Cortex of kidney (tissue), 1 donor: ENCODE results near the gene POP5.
"Not testable (repeated sequence)": the region's sequence is repeated elsewhere in the genome, so short reads cannot be mapped to it uniquely, and the experiment has no call there.

Source experiments
- DNase-seq: peaks from one replicate; lab custom pipeline; 2025; lab: John Stamatoyannopoulos, UW

POP5 gene

GRCh38 chr12:120536064-120536791 is 45.0 kb downstream of the POP5 start:
- DNase-seq, result no peak

DNA sequence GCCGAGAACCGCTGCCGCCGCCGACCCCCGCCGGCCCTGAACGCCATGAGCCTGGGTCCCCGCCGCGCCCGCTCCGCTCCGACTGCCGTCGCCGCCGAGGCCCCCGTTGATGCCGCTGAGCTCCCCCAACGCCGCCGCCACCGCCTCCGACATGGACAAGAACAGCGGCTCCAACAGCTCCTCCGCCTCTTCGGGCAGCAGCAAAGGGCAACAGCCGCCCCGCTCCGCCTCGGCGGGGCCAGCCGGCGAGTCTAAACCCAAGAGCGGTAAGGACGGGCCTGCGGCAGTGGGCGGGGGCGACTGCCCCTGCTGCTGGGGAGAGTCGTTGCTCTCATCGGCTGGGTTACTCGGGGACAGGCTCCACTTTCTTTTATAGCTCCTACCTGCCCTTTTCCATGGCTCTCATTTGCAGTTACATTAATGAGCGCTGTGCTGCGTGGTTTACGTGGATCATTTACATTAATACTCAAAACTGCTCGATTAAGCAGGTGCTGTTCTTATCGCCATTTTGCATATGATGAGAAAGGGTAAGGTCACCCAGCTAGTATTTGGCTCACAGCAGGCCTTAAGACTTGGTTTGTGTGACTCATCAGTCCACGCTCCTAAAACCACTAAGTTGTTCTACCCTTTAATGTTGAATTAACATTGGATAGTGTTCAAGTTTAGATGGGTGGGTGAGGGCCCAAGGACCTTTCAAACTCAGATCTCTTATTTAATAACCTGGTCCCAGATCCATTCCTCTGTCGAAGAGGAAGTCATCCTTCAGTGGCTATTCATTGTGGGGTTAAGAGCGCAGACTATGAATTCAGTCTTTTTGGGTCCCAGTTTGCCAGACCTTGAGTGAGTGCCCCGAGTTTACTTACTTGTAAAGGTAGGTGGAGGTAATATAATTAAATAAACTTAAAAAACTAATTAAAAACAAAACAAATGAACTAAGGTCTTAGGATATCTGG is 46.2 kb downstream of the POP5 start:
- DNase-seq, result no peak

GRCh38 chr12:120534203-120534702 is 46.9 kb downstream of the POP5 start, which contains the start of gene RNF10:
Gene RNF10 (plus strand): TSS chr12:120534356. CDS start chr12:120534812, 456 bp downstream.
- DNase-seq, result no peak

DNA sequence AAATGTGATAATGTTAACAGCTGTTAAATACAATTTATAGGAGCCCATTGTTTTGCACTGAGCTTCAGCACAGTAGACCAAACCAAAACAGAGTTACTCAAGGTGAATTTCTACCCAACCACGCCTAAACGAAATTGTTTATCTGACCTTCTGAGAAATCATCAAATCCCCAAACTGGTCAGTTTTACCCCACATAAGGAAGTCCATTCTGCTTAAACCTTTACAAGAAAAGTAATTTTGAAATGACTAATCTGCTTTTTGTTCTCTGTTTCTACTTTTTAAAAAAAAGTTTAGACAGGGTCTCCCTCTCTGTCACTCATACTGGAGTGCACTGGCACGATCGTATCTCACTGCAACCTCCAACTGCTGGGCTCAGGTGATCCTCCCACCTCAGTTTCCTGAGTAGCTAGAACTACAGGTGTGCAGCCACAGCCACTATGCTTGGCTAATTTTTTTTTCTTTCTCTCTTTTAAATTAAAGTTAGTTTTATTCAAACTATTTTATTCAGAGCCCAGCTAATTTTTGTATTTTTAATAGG is 48.4 kb downstream of the POP5 start:
- no peak for DNase-seq

GRCh38 chr12:120530418-120530761 is 50.8 kb downstream of the POP5 start:
- not testable (repeated sequence) for DNase-seq

GRCh38 chr12:120529641-120530417 is 51.4 kb downstream of the POP5 start:
- no peak for DNase-seq

DNA sequence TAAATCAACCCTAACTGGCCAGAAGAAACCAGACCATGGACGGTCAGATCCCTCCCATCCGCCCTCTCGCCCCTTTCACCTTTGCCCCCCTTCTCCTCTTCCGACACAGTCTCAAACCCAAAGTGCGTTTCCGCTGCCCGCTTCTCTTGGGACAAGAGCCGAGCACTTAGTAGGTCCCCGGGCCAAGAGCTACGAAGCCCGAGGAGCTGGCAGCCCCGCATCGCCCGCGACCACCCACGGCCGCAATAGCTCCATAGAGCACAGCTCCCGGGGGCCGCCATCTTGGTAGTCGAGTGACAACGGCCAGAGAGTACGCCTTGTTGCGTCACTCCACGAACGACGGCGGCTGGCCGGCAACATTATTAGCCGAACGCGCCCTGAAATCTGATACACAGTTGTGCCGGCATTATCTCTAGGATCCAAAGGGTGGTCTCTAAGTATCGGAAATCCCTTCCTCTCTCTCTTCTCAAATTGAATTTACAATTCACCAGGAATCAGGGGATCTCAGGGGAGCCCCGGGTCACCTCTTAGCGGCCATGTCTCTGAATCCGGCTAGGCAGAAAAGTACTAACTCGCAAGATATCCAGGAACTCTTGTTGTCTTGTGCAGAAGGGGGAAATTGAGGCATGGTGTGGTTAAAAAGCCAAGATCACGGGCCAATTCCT is 52.2 kb downstream of the POP5 start, which contains the start of gene COQ5:
COQ5 (minus strand) TSS at position 298 of the 665 bp plus-strand sequence; CDS start at position 281, 17 bp downstream.
- peak; percentile 43 for DNase-seq
